ENCODE measurements around the gene IZUMO1. TPM values are rescaled to one million over a fixed set of nuclear protein-coding genes. Genes with fewer than 3 reads are reported as not detected.

IZUMO1 gene
- total and polyA plus RNA-seq, 12 donors = 0.12 to 1.3 (median 0.68) TPM; not detected in 1

DNA sequence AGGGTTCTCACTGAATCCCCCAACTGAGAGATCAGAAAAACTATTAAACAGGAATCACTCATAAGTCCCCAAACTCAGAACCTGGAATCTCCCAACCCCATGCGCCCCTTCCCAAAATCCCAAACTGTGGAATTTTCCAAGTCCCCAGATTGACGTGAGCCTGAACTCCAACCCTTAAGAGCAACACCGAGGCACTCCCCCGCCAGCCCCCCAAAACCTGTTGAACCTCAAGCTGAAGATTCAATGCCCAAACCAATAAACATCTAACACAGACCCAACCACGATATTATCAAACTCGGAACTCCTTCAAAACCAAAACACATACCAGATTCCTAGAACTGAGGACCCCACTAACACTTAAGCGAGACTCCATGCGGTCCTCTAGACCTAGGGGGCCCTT lies 599 bp downstream of the IZUMO1 start:
- TF ChIP-seq CTCF (IDR thresholded peaks at IDR 0.05) = no peak
- Histone ChIP-seq H3K36me3 (peaks cover 0 to 28% (median 0%) of the 10 kb centered on the region in 9 donors), H3K27ac (peak overlapping the region; percentile 60 to 91 (median 82)), H3K9me3 (no peaks in the 10 kb centered on the region), H3K27me3 (peaks cover 0 to 24% (median 4%) of the 10 kb centered on the region in 7 donors), H3K4me1 (peaks cover 0 to 41% (median 24%) of the 10 kb centered on the region in 9 donors), H3K4me3 (peak overlapping the region in 3 of 10 donors; percentile 14 to 53 (median 47))
- DNase-seq (no peak), ATAC-seq (no peak)
- WGBS, 2 donors = 67 to 73% methylated on average over 8 of the region's 8 CpGs
- intact Hi-C loops (cut with DNase I) = no loop called here

- H3K27me3 ChIP-seq = peaks cover 0 to 23% (median 3%) of the 10 kb centered on the region in 7 donors
- no peak overlapping the region for H3K4me3 ChIP-seq
- ATAC-seq (peak in 2 of 8 donors; percentile 18 to 43), DNase-seq (peak in 1 of 2 donors; percentile 68)
- H3K36me3 ChIP-seq = peaks cover 0 to 23% (median 0%) of the 10 kb centered on the region in 9 donors
- no peak for TF ChIP-seq CTCF (IDR thresholded peaks at IDR 0.05)
- WGBS, 2 donors = 29 to 38% methylated on average over 33 of the region's 33 CpGs
- H3K4me1 ChIP-seq = peaks cover 0 to 41% (median 22%) of the 10 kb centered on the region in 9 donors
- H3K9me3 ChIP-seq = no peaks in the 10 kb centered on the region
- intact Hi-C loops (cut with DNase I) = no loop called here
- no peak overlapping the region for H3K27ac ChIP-seq
Measured at GRCh38 chr19:48745208-48745995, 1.3 kb downstream of the IZUMO1 start.

GRCh38 chr19:48742096-48742495 lies 4.6 kb downstream of the IZUMO1 start:
- no peaks in the 10 kb centered on the region for H3K9me3 ChIP-seq
- intact Hi-C loops (cut with DNase I) = loop anchor here in 2 of 10 donors (5.0 kb wide), 2 partner anchors 40 to 95 kb away; partner anchors contain the start of gene CA11 (in 1 of the 2)
- peaks cover 0 to under 1% (median 0%) of the 10 kb centered on the region in 9 donors for H3K36me3 ChIP-seq
- peak overlapping the region; percentile 53 to 97 (median 94) for H3K27ac ChIP-seq
- peaks cover 0 to 38% (median 3%) of the 10 kb centered on the region in 7 donors for H3K27me3 ChIP-seq
- 90 to 93% methylated on average over 11 of the region's 11 CpGs for WGBS, 2 donors
- TF ChIP-seq CTCF (IDR thresholded peaks at IDR 0.05) = no peak
- no peak for ATAC-seq
- H3K4me1 ChIP-seq = peaks cover 0 to 46% (median 16%) of the 10 kb centered on the region in 9 donors
- DNase-seq = no peak
- H3K4me3 ChIP-seq = no peak overlapping the region

- peaks cover 0 to 40% (median 18%) of the 10 kb centered on the region in 9 donors for H3K4me1 ChIP-seq
- peaks cover 0 to 32% (median 3%) of the 10 kb centered on the region in 7 donors for H3K27me3 ChIP-seq
- peak overlapping the region; percentile 1 to 84 (median 71) for H3K4me3 ChIP-seq
- ATAC-seq (peak; percentile 18 to 73 (median 50)), DNase-seq (peak; percentile 61 to 73)
- H3K36me3 ChIP-seq = peaks cover 0 to 8% (median 0%) of the 10 kb centered on the region in 9 donors
- intact Hi-C loops (cut with DNase I) = loop anchor here in 2 of 10 donors (5.0 kb wide), 2 partner anchors 41 to 94 kb away; partner anchors contain the start of gene CA11 (in 1 of the 2)
- WGBS, 2 donors = 31 to 37% methylated on average over 35 of the region's 35 CpGs
- no peak for TF ChIP-seq CTCF (IDR thresholded peaks at IDR 0.05)
- no peaks in the 10 kb centered on the region for H3K9me3 ChIP-seq
- H3K27ac ChIP-seq = peak overlapping the region; percentile 81 to 97 (median 94)
Measured at GRCh38 chr19:48741129-48741999, 5.3 kb downstream of the IZUMO1 start.

Data from heart right ventricle (tissue), 16 donors.